ENCODE data around the gene DDX54.
A peak's percentile ranks its signal among the peaks of the same experiment; 100 is the strongest.

The DDX54 gene, protein sequence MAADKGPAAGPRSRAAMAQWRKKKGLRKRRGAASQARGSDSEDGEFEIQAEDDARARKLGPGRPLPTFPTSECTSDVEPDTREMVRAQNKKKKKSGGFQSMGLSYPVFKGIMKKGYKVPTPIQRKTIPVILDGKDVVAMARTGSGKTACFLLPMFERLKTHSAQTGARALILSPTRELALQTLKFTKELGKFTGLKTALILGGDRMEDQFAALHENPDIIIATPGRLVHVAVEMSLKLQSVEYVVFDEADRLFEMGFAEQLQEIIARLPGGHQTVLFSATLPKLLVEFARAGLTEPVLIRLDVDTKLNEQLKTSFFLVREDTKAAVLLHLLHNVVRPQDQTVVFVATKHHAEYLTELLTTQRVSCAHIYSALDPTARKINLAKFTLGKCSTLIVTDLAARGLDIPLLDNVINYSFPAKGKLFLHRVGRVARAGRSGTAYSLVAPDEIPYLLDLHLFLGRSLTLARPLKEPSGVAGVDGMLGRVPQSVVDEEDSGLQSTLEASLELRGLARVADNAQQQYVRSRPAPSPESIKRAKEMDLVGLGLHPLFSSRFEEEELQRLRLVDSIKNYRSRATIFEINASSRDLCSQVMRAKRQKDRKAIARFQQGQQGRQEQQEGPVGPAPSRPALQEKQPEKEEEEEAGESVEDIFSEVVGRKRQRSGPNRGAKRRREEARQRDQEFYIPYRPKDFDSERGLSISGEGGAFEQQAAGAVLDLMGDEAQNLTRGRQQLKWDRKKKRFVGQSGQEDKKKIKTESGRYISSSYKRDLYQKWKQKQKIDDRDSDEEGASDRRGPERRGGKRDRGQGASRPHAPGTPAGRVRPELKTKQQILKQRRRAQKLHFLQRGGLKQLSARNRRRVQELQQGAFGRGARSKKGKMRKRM

DNA sequence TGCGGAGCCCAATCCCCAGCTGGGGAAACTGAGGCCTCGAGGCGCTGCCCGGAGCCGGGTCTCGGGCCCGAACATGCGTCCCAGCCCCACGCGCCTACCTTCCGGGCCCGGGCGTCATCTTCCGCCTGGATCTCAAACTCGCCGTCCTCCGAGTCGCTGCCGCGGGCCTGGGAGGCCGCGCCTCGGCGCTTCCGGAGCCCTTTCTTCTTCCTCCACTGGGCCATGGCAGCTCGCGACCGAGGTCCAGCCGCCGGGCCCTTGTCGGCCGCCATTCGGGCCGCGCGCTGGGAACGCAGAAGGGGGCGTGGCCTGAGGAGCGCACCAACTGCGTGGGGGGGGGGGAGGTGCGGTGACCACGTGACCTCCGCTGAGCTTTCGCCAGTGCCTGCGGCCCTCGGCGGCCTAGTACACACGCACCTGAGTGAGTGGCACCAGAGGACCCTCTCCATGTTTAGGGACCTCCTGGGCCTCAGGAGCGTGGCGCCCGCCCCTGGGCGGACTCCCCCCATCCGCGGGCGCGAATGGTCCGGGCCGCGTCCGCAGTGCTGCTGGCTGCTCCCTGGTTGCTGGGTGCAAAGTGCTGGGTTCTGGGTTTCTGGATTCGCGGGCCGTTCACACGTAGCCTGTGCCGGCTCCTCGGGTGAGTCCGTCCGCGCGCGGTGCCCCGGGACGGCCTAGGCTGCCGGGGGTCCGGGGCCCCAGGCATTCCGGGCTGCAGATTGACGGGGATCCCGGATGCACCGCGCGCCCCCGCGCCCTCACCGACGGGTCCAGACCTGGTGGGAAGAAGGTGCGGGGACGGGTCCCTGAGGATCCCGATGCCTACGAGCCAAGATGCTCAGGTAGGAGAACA is at the start of gene DDX54, which contains the start of gene RITA1:
Gene DDX54, minus strand, starts transcription at position 299 of the 853 bp plus-strand sequence. Its CDS starts 27 bp downstream, at position 272.
Gene RITA1, plus strand, starts transcription at position 542 of the 853 bp plus-strand sequence. CDS start 1,026 bp downstream, outside the sequence.
- peak; percentile 68 to 76 for DNase-seq (ENCODE audit: low read depth in 2 of 2)

DNA sequence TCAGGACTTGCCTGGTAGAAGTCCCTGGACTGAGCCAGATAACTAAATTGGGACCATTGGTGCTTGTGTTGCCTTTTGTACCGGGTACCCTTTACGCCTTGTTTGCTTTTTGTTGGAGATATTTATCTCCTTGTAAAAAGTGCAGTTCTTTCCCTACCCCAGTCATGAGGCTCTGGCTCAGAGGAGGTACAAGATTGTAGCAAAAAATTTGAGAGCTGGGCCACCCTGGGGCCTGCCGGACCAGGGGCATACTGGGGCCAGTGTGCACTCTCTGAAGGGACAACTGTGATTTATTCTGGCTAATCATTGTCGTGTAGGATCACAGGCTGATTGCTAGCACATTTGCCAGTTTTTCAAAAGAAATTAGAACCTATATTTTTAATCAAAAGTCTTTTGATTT is 49.2 kb upstream of the DDX54 start:
- no peak for DNase-seq (ENCODE audit: low read depth in 2 of 2)

DNA sequence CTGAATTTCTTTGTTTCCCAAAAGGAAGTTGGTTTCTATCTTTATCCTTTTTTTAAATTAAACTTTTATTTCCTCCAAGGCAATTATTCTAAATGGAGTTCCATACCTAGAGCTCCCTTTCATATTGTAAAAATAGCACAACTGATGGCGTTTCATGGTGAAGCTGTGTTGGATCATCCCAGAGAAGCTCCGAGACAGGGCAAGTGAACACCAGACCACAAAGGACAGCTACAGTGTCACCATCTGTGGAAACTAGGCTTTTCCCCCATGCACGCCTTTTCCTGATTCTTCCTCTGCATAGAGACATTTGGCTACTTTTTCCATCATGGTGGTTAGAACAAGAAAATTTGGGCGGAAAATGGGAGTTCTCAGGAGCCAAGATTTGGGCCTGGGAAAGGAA is 48.7 kb upstream of the DDX54 start:
- no peak for DNase-seq (ENCODE audit: low read depth in 2 of 2)

DNA sequence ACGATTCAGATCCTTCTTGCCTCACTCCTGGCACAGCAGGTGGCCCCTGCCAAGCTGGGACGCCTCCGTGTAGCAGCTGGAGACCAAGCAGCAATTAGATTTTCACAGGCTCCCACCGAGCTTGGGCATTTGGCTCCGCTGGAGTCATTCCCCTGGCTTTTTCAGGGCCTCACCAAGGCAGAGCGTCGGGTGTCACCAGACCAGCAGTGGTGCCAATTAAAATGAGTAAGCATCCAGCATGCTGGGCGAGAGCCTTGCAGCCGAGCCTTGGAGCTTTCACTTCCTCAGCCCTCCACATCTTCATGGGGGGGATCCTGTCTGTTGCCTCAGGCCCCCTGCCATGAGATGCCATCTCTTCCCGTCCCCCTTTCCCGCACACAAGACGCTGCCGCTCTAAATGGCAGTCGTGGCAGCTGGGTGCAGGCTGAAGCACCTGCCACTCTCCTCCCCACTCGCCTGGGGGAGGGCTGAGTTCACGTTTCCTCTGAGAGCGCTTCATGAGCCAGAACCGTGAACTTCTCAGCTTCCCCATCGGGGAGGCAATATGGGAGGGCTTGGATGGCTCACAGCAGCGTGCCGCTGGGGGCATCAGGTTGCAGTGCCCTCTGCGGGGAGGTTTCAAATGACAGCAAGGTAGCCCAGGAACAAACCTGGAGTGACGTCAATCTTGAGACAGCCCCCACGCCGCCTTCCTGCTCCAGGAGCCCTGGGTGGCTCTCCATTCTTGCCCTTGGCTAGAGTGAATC is 47.7 kb upstream of the DDX54 start:
- peak; percentile 40 to 62 for DNase-seq (ENCODE audit: low read depth in 2 of 2)

DNA sequence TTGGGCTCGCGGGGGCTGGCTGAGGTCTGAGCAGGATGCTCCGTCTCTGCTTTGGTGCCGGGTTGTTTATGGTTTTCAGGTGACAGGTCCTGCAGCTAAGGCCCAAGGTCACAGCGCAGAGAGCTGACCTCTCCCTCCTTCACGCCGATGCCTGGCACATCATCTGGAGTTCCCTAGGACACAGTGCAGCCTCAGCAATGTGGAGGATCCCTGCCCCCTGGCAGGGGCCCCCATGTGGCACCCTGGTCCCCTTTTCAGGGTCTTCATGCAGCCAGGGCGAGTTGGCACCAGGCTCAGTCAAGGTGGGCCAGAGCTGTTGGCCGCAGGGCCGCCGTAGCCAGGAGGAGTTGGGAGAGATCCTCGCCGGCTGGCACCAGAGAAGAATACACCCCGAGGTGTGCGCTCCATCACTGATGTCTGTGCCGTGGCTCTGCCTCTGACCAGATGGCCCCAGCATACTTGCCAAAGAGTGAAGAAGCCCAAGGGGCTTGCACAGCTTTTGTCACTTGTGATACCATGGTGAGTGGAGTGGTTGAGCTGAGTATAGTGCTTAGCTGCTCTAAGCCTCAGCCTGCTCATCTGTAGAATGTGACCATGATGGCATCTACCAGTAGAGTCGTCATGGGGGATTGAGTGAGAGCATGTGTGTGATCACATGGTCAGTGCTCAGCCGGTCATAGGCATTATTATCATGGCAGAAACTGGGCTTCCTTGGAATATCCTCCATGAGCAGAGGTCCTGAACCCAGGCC is 47.0 kb upstream of the DDX54 start:
- DNase-seq (ENCODE audit: low read depth in 2 of 2), result no peak

DNA sequence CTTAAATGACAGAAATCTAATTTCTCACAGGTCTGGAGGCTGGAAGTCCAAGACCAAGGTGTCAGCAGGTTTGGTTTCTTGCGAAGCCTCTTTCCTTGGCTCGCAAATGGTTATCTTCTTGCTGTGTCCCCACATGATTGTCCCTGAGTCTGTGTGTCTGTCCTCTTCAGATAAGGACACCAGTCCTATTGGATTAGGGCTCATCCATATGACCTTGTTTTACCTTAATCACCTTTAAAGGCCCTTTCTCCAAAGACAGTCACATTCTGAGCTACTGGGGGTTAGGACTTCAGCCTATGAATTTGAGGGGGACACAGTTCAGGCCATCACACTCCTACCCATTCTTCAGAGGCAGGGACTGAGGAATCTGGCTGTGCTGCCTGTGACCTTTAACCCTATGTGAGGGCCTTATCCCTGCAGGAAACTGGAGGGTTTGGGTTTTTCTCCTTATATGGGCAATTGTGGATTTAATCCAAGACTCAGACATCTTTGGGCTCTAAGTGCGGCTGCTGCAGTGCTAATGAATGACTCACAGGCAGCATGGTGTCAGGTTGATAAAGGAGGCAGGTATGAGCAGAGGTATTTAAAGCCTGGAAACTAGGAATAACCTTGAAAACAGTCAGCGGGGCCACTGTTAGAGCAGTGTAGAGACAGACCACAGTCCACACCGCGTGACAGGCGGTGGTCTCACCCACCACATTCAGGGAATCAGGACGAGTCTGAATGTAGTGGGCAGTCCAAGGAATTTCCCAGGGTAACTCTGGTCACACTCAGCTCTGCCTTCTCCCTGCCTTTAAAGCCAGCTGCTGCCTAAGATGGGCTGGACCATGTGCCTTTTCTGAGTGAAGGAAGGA is 46.2 kb upstream of the DDX54 start:
- DNase-seq (ENCODE audit: low read depth in 2 of 2), result no peak

DNA sequence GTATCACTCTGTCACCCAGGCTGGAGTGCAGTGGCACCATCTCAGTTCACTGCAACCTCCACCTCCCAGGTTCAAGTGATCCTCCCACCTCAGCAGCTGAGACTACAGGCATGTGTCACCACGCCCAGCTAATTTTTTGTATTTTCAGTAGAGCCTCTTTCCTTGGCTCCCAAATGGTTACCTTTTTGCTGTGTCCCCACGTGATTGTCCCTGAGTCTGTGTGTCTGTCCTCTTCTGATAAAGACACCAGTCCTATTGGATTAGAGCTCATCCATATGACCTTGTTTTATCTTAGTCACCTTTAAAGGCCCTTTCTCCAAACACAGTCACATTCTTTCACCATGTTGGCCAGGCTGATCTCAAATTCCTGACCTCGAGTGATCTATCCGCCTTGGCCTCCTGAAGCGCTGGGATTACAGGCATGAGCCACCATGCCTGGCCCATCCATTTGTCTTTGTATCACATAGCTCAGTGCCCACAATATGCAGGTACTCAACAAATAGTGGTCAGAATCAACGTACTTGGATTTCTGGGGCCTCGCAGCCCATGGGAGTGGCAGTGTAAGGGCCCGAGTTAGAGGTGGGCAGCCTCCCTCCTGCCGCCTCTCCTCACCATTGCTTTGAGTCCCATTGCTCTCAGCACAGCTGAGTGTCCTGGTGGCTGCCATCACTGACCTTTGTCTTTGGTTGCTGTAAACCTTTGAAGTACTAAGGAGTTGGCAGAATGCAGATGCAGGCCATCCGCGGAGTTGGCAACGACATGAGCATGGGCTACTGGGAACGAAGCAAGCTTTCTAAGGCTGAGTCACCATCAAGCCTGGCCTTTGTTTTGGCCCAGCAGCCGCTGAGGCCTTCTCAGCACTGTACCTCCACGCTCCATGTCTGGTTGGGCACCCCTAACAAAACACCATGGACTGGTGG is 45.3 kb upstream of the DDX54 start:
- DNase-seq (ENCODE audit: low read depth in 2 of 2), result no peak

DNA sequence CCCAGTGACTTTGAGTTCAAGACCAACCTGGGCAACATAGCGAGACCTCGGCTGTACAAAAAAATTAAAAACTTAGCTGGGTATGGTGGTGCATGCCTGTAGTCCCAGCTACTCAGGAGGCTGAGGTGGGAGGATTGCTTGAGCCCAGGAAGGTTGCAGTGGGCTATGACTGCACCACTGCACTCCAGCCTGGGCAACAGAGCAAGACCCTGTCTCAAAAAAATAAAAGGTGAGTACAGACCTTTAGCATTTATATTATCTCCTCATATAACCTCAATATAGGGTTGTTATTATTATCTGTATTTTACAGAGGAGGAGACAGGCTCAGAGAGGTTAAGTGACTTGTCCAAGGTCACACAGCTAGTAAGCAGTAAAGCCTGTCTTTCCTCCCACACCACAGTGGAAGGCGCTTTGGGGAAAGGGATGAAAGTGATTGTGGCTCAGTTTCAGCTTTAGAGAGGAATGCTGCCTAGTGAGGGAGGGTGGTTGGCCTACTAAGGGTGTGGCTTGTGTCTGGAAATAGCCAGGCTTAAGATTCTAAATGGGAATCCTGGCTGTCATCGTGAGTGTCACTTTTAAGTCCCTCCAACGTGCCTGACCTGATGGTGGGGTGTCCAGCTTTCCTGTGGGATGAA is 43.2 kb upstream of the DDX54 start:
- no peak for DNase-seq (ENCODE audit: low read depth in 2 of 2)

DNA sequence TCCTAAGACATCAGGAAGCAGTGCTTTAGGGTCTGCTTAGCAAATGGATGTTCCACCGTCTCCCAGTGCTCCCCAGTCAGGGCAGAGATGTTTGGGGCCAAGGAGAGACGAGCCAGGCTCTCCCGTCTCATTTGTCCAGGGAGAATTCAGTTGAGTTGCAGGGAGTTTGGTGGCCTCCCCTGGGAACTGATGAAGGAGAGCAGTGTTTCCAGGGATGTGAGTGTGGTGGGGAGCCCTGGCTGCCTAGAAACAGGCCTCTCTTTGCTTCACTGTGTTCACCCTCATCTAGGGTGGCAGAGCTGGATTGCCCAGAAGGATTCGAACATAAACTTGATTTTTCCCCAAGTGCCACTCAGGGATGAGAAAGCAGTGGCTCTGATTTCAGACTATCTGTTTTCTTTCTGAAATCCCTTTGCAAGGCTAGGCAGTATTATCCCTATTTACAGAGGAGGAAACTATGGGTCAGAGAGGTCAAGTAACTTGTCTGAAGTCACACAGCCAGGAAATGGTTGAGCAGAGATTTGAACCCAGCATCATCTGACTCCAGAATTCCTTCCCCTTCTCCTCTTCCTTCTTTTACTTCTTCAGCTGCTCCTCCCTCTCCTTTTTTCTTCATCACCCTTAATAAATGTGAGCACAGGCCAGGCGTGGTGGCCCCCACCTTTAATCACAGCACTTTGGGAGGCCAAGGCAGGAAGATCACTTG is 42.6 kb upstream of the DDX54 start:
- no peak for DNase-seq (ENCODE audit: low read depth in 2 of 2)

DNA sequence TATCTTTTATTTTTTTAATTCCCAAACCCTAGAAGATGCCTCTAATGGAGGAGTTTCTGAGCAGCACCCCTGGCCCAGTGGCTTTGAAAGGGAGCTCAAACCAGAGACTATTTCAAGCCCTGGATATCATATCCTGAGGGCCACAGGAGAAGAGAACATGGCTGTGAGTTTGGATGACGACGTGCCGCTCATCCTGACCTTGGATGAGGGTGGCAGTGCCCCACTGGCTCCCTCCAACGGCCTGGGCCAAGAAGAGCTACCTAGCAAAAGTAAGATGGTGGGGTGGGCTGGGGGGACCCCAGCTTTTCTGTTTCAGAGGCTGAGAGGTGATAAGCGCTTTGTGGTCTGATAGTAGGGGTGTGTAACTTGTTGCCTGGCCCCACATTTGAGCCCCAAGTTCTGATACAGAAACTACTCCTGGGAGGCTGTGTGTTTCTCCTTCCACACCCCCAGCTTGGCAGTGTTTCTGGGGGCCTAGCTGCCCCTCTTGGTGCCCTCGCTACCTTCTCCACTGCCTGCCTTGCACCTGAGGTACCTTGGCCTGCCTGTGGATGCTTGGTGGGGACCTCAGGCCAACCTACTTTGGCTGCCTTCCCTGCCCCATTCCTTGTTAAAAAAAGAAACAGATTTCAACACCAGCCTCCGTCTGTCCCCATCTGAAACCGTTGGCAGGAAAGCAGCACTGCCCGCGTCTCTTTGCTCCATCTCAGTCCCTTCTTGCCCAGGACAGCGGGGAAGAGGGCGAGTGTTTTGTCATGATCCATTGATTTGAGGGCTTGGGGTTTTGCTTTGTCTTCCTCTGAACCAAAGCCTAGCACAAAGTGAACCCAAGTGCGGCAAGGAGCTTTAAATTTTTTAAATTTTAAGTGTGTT is 41.7 kb upstream of the DDX54 start:
- no peak for DNase-seq (ENCODE audit: low read depth in 2 of 2)

DNA sequence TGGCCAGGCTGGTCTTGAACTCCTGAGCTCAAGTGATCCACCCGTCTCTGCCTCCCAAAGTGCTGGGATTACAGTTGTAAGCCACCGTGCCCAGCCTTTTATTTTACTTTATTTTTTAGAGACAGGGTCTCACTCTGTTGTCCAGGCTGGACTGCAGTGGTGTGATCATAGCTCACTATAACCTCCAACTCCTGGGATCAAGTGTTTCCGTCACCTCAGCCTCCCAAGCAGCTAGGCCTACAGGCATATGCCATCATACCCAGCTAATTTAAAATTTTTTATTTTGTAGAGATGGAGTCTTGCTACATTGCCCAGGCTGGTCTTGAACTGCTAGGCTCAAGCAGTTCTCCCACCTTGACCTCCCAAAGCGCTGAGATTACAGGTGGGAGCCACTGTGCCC is 39.7 kb upstream of the DDX54 start:
- no peak for DNase-seq (ENCODE audit: low read depth in 2 of 2)

DNA sequence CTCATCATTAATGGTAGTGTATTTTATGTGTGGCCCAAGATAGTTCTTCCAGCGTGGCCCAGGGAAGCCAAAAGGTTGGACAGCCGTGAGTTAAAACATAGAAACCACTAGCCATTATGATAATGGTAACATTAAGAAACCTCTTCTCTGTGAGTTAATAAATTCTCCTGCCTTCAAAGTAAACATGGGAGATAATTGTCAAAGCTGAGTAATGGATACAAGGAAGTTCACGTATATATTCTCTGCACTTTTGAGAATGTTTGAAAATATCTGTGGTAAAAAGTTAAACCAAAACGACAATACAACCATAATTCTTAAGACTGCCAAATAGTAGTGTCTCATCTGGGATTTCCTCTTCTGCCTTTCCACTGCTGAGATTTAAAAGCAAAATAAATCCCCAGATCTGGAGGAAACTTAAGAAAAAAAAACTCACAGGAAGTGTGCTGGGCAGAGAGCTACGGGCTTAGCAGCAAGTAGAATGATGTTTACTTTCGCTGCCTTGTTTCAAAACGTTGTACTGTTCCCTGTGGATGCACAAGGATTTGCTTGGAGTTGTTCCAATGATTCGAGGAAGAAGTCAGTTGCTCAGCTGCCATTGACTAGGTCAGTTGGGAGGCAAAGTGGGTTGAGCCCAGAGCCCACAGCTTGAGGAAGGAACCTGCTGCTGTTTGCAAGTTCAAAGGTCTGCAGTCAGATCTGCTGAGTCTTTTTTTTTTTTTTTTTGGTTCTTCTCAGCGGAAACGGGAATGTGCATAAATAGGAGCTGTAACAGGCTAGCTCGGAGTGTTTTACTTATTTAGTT is 37.7 kb upstream of the DDX54 start:
- DNase-seq (ENCODE audit: low read depth in 2 of 2), result no peak

DNA sequence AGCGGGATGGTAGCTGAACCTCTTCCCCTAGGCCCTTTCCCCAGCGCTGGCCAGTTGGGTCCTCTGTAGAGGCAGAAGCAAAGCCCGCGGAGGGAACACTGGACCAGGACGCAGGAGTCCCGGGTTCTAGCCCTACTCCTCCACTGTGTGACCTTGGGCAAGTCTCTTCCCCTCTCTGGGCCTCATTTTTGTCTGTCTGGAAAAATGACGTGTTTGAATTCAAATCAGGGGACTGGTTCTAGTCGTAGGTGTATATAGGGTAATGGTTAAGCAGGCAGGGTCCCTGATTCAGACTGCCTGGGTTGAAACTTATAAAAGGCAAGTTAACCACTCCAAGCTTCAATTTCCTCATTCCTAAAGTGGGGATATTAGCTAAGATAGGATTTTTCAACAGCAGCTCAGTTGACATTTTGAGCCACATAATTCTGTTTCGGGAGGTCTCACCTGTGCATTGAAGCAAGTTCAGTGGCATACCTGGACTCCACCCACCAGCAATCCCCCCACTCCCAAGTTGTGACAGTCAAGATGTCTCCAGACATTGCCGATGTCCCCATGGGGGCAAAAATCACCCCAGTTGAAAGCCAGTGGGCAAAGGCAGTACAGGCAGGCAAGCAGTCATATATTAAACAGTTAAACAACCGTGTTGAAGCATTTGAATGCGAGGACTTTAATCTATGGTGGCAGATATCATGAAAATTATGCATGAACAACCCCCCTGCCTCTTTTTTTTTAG is 36.9 kb upstream of the DDX54 start:
- no peak for DNase-seq (ENCODE audit: low read depth in 2 of 2)

DNA sequence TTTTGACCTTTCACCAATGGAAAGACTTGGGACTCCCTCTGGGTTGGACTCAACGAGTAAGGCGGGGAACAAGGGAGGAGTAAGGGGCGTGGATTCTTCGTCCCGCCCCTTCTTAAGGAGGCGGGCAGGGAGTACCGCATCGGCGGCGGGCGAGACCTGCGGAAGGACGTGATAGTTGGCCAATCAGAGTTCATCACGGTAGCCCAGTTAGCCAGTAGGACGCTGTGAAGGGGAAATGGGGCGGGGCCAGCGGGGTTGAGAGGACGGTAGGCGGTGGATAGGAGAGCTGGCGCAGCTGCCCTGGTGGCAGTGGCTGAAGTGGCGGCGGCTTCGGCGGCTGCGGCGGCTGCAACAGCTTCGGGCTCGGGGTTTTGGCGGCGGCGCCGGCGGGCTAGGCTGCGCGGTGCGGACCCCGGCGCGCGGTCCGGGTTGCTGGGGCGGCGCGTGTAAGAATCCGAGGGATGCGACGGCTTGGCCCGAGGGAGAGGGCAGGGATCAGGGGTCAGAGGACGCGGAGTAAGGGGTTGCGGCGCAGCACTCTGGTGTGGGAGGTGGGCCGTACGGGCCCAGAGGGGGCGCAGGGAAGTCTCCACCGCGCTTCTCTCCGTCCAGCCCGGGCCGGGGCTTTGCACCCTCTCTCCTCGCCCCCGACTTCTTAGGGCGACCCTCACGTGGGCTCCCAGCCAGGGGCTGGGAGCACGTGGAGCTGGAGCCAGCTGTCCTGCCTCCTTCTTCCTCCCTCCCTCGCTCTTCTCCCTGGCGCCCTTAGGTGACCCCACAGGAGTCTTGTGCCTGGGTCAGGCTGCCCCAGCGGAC is 36.1 kb upstream of the DDX54 start, which contains the start of gene TPCN1:
Gene TPCN1, plus strand, starts transcription at position 284 of the 816 bp plus-strand sequence. CDS start 5,389 bp downstream, outside the sequence.
- DNase-seq (ENCODE audit: low read depth in 2 of 2), result peak; percentile 99 to 100

Measured in stimulated activated CD8-positive, alpha-beta memory T cell treated with anti-CD3 and anti-CD28 coated beads, Interleukin-15, amount 100 ng/mL, for 48 hours (primary cell).